HG02759 (cell line): Measurements from ENCODE around the gene PHF5A.

ENCODE experiments used
- ATAC-seq: cut with Tn5 transposase; IDR thresholded peaks from one replicate; pipeline ENCODE4 v1.9.1; 2021; ENCODE audit warnings: mild to moderate bottlenecking, moderate library complexity; ENCODE audit not compliant: unreplicated experiment

Gene PHF5A

GRCh38 chr22:41418717-41419116 lies 49.8 kb downstream of the PHF5A start:
- no peak for ATAC-seq

- no peak for ATAC-seq
Observed at GRCh38 chr22:41417622-41418390, 50.7 kb downstream of the PHF5A start.

GRCh38 chr22:41415554-41415953 lies 52.9 kb downstream of the PHF5A start:
- ATAC-seq, result no peak

GRCh38 chr22:41411021-41411851 lies 57.3 kb downstream of the PHF5A start:
- no peak for ATAC-seq

GRCh38 chr22:41410311-41410751 lies 58.2 kb downstream of the PHF5A start:
- no peak for ATAC-seq
